NK-92 (cell line): ENCODE data around the gene FLRT2.

Experiments
- DNase-seq: peaks from one replicate; lab custom pipeline; 2025; ENCODE audit not compliant: unreplicated experiment; lab: John Stamatoyannopoulos, UW

Gene FLRT2

DNA sequence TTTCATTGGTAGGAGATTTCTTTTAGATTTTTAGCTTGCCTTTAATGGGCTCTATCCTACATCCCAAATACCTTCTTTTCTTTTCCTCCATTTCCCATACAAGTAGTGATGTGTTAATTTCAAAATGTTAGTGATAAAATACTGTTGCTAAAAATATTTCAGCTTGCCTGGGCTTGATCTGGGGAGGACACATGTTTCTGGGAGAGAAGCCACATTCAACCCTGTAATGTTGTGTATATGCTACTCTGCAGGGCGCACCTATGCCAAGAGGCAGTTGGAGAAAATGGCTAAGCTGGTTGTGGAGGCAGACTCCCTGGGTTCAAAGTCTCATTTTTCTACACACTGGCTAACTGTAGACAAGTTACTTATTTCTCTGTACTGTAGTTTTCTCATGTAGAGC is 26.3 kb downstream of the FLRT2 start:
- no peak for DNase-seq

- DNase-seq: no peak
Measured at GRCh38 chr14:85558505-85558904, 28.6 kb downstream of the FLRT2 start.

DNA sequence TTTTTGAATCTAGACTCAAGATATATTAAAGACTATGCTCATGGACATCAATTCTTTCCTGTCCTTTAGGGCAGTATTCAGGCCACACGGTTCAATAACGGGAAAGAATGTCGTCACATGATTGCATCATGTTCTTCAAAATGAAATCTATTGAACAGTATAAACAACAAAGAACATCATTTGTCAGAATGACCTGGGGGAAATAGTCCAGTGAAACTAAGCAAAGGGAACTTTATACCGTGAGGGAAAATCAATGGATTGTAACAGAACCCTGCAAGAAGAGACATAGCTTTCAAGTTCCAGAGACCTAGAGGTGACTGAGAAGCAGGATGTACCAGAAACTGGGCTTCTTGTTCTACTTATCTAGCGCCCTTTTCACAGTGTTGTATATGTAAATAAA is 32.7 kb downstream of the FLRT2 start:
- DNase-seq: no peak

DNA sequence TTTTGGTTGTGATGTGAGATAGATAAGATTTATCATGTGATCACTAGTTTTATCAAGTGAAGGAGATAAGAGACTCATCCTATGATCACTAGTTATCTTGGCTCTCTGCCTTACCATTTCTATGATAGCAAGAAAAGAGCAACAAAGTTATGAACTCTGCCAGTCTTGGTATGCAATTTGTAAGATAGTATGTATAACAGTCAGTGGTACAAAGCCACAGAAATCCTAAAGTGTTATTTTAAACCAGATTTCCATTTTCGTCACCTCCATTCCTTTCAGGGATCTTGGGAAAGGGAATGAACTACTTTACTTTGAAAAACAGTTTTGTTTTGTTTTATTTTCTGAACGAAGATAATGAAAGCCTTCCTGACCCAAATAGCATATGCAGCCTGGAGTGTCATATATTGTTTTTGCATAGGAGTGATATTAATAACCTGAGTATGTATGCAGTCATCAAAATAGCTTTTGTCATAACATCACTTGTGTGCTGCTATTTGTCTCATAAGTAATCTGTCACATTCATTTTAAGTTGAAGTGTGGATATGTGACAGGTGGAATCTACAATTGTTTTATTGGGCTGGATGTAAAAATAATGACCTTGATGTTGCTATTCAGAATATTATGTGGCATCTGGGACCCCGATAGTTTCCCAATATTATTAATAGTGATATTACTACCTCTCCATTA is 35.0 kb downstream of the FLRT2 start:
- no peak for DNase-seq

DNA sequence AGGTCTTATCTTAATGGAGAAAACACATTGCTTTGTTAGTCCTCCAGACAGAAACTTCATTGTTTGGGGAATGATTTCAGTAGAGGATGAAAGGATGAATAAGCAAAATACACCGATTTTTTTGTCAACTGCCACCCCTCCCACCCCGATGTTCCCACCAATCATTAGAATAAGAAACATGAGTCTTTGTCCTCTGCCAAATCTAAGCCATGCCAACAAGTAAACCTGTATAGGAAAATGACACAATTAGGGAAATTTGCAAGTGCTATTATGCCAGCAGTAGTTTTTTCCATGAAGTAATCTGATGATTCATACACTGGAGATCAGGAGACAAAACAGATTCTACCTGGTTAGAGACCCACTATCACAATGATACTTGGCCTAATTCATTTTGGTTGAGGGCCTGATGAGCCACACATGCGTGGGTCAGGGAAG is 35.9 kb downstream of the FLRT2 start:
- no peak for DNase-seq

DNA sequence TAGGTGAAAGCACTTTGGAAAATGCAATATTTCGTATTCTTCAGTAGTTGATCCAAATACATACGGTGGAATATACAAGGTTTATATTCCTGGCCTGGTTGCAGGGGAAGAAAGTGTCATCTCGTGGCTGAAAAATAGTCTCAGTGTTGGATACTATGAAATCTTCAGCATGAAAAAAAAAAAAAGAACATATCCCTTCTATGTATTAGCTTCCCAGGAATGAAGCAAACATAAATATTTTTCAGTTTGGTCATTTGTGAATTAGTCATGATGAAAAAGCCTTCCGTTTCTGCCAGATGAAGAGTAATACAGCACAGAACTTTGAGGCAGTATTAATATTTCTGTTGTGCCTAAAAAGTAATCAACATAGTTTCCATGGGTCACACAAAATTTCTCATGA is 36.7 kb downstream of the FLRT2 start:
- DNase-seq: no peak

GRCh38 chr14:85572011-85572410 is 42.1 kb downstream of the FLRT2 start:
- no peak for DNase-seq

GRCh38 chr14:85572845-85573244 is 42.9 kb downstream of the FLRT2 start:
- DNase-seq: no peak

- no peak for DNase-seq
Measured at GRCh38 chr14:85573406-85573805, 43.5 kb downstream of the FLRT2 start.

- no peak for DNase-seq
Measured at GRCh38 chr14:85574853-85575616, 45.1 kb downstream of the FLRT2 start.

GRCh38 chr14:85575617-85575898 is 45.6 kb downstream of the FLRT2 start:
- no peak for DNase-seq

GRCh38 chr14:85576218-85576617 is 46.3 kb downstream of the FLRT2 start:
- no peak for DNase-seq

DNA sequence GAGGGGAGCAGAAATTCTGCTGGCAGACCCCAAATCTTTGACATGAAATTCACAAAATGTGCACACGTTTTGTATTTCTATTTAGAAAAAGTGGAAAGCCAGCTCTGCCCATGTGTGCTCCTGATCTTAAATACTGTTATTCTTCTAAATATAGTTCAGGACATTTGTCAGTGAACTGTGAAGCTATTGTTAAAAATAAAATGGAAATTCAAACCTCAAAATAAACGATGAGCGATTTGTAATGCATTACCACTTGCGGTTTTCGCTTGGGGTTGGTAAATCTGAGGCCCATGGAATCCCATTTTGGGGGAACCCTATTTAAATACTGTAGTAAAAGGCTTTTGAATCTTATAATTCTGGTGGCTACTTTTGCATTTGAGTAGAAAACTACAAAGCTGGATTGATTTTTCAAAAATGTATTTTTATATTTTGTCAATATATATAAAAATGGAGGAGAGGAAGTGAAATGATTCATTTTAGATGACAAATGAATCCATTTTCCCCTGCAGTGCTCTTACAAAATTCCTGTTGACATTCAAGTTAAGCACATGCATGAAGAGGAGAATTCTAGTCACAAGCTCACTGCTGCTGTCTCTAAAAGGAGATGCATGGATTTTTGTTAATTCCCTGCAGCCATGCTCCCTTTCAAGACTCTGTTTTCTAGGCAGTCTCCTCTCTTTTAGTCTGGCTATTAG is 47.1 kb downstream of the FLRT2 start:
- no peak for DNase-seq

- DNase-seq: no peak
Measured at GRCh38 chr14:85577543-85578114, 47.7 kb downstream of the FLRT2 start.

GRCh38 chr14:85578357-85578756 is 48.4 kb downstream of the FLRT2 start:
- DNase-seq: no peak

- DNase-seq: no peak
Measured at GRCh38 chr14:85578930-85579329, 49.0 kb downstream of the FLRT2 start.

- no peak for DNase-seq
Measured at GRCh38 chr14:85579942-85580341, 50.0 kb downstream of the FLRT2 start.

- DNase-seq: no peak
Measured at GRCh38 chr14:85580536-85581140, 50.7 kb downstream of the FLRT2 start.

DNA sequence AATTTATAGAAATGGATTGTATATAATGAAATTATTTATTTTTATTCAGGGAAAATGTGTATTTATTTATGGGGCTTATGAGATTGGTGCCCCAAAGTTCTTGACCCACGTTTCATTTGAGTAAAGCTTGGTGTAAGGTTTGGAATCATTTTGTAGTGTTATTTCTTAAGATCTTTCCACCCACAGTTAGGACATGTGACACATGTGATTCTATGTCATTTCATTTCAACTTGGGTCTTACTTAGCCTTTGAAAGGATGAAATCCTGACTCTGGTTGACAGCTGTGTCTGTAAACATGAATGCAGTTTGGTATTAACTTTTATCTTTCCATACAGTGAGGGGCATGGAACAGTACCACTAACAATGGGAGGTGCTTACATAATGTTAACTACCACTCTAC is 51.7 kb downstream of the FLRT2 start:
- no peak for DNase-seq

DNA sequence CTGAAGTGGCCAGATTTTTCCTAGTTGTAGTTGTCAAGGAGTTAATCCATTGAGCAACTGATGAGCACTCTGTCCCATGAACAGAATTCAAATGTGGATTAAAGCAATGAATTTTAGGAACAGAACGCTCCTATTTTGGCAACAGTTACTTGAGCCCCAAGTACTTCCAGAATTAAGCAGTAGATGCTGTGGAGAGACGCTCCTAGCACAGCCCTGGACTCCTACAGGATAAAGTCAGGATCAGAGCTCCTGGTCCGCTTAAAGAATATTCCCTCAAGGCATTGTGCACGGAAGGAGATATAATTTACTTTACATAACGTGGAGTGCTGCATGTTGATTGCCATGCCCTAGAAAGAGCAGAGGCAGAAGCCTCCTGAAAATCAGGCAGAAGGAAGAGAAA is 53.4 kb downstream of the FLRT2 start:
- DNase-seq: no peak

- no peak for DNase-seq
Measured at GRCh38 chr14:85584481-85584880, 54.5 kb downstream of the FLRT2 start.
